K562 (cell line): Measurements from ENCODE around the gene RSF1. TPM values are rescaled to one million over a fixed set of nuclear protein-coding genes. Genes with fewer than 3 reads are reported as not detected.
"Not testable (repeated sequence)": the region's sequence is repeated elsewhere in the genome, so short reads cannot be mapped to it uniquely, and the experiment has no call there.

Experiments
- ATAC-seq: fragments of 200-7000 bp; cut with Tn5 transposase; 3 replicates; pipeline ENCODE4 v1.9.1; 2020; ENCODE audit warnings: moderate library complexity
- BruUV-seq: library from RNA; stranded (reverse); fragments of 400-500 nt; replicated peaks from 2 replicates; lab custom pipeline; 2021; lab: Mats Ljungman, UMichigan
- CTCF ChIA-PET: fragments of 300-600 bp; formaldehyde crosslinking; extraction: SDS; loops from one replicate; lab custom pipeline; 2021; ENCODE audit warnings: low intra/inter-chr PET ratio; lab: Yijun Ruan, JAX
- POLR2A ChIA-PET: fragments of 300-600, 350-650 bp; sonication (Branson Sonifier 250); formaldehyde crosslinking; extraction: SDS; loops from one replicate; lab custom pipeline; 2021; ENCODE audit warnings: antibody characterized with exemption, inconsistent platforms; lab: Yijun Ruan, JAX
- DNase-seq, 4 experiments: peaks; one replicate each; pipeline versions ENCODE4 v3.0.0 to v3.0.0-alpha.2; 2011 to 2018; ENCODE audit warnings: low spot score in 3 of 4, mixed read lengths in 3 of 4; ENCODE audit errors: extremely low read depth in 1 of 4
- FAIRE-seq: peaks from 2 replicates; lab custom pipeline; 2011; peaks lifted over from hg19 to GRCh38; lab: Jason Lieb, UNC
- H2AFZ ChIP-seq: 2 replicates; pipeline ENCODE4 v1.6.0; 2011; ENCODE audit warnings: low read depth, low read length, control low read depth, inconsistent platforms
- H3K27ac ChIP-seq: fragments of 200-600 bp; 3 replicates; pipeline ENCODE4 v1.8.0; 2011; ENCODE audit warnings: low read depth, mild to moderate bottlenecking, control low read depth, inconsistent platforms, low read length, moderate library complexity, mixed read lengths; ENCODE audit errors: extremely low read depth
- H3K27me3 ChIP-seq, 2 experiments: fragments of 300-600 bp in 1 of 2; 2 replicates in 1 of 2; 3 replicates in 1 of 2; pipeline versions ENCODE4 v1.6.0 to v1.8.0; 2011; ENCODE audit warnings: inconsistent platforms in 2 of 2, low read length in 2 of 2, mild to moderate bottlenecking in 1 of 2, mixed read lengths in 1 of 2, moderate library complexity in 1 of 2; ENCODE audit not compliant: control insufficient read depth in 2 of 2, insufficient read depth in 2 of 2
- H3K36me3 ChIP-seq: fragments of 300-600 bp; 3 replicates; pipeline ENCODE4 v1.8.0; 2011; ENCODE audit warnings: mild to moderate bottlenecking, low read length, inconsistent platforms; ENCODE audit not compliant: control insufficient read depth, insufficient read depth
- H3K4me1 ChIP-seq, 2 experiments: fragments of 200-600 bp in 1 of 2; replicated peaks in 1 of 2; 2 replicates in 1 of 2; 3 replicates in 1 of 2; pipeline versions ENCODE4 v1.5.1 to v1.8.0; 2011; ENCODE audit warnings: inconsistent platforms in 2 of 2, low read length in 2 of 2, mild to moderate bottlenecking in 1 of 2, mixed read lengths in 1 of 2, moderate library complexity in 1 of 2; ENCODE audit not compliant: control insufficient read depth in 2 of 2, insufficient read depth in 2 of 2
- H3K4me2 ChIP-seq: 2 replicates; pipeline ENCODE4 v1.6.1; 2011; ENCODE audit warnings: low read length, control low read depth, inconsistent platforms, mixed read lengths; ENCODE audit not compliant: insufficient read depth
- H3K4me3 ChIP-seq: fragments of 200-600 bp; sonication (generic), shearing (Covaris generic); 2 replicates; pipeline ENCODE4 v1.5.1; 2016; ENCODE audit warnings: control low read depth, inconsistent platforms
- H3K79me2 ChIP-seq: fragments of 200-600 bp; 3 replicates; pipeline ENCODE4 v1.8.0; 2011; ENCODE audit warnings: low read length, inconsistent platforms; ENCODE audit not compliant: control insufficient read depth, insufficient read depth
- H3K9ac ChIP-seq, 2 experiments: 2 replicates each; pipeline versions ENCODE4 v1.6.0 to v1.6.1; 2011; ENCODE audit warnings: low read depth in 2 of 2, low read length in 2 of 2, control low read depth in 1 of 2, inconsistent platforms in 1 of 2, mild to moderate bottlenecking in 1 of 2, mixed read lengths in 1 of 2; ENCODE audit not compliant: insufficient read depth in 1 of 2
- H3K9me1 ChIP-seq: one replicate; pipeline ENCODE4 v1.6.0; 2011; ENCODE audit warnings: inconsistent platforms, mild to moderate bottlenecking, low read length, moderate library complexity; ENCODE audit not compliant: control insufficient read depth, insufficient read depth
- H3K9me3 ChIP-seq: replicated peaks from 2 replicates; pipeline ENCODE4 v1.5.1; 2011; ENCODE audit warnings: low read depth, low read length, inconsistent platforms; ENCODE audit not compliant: control insufficient read depth, insufficient read depth
- H4K20me1 ChIP-seq: replicated peaks from 2 replicates; pipeline ENCODE4 v1.6.1; 2011; ENCODE audit warnings: low read length, inconsistent platforms, mixed read lengths; ENCODE audit not compliant: control insufficient read depth, insufficient read depth
- ZNF431 ChIP-seq: sonication (generic); formaldehyde crosslinking; IDR thresholded peaks from 2 replicates; pipeline ENCODE4 v1.8.0; 2022; ENCODE audit warnings: mild to moderate bottlenecking, missing genetic modification reagents
- WGBS: fragments of 100-300 bp; shearing (Covaris generic); methylation state at CpG from one replicate; pipeline ENCODE4 v1.1.6; 2016; ENCODE audit warnings: low coverage, mixed read lengths; ENCODE audit not compliant: insufficient coverage; ENCODE audit errors: missing lambda C conversion rate; 5-methylcytosine and 5-hydroxymethylcytosine counted together
- in situ Hi-C: fragments of 300-500 bp; cut with MboI; formaldehyde crosslinking; loops from 4 replicates; pipeline ENCODE4 v1.15.0; 2018; ENCODE audit warnings: inconsistent platforms, mixed read lengths
- intact Hi-C: fragments of 100-400 bp; cut with micrococcal nuclease; formaldehyde crosslinking; loops from 2 replicates; pipeline ENCODE4 v1.14.2; 2022
- polyA plus RNA-seq, 8 experiments: library from polyadenylated mRNA; depleted of rRNA in 4 of 8; stranded (reverse) in 5 of 8; unstranded in 3 of 8; fragments of >200 nt; fragmentation: Nextera tagmentation in 2 of 8; fragmentation: Illumina TruSeq in 1 of 8; extraction: Ambion mirVana in 2 of 8; extraction: Trizol in 1 of 8; gene quantifications; 2 replicates each; pipeline versions ENCODE4 v1.2.1 to v1.2.3, GENCODE V29; 2011 to 2014; ENCODE audit warnings: inconsistent platforms in 1 of 8, missing spikeins in 1 of 8
- total RNA-seq, 7 experiments: library from RNA; depleted of rRNA in 6 of 7; stranded (reverse); fragments of >200 nt in 6 of 7; fragmentation: Illumina TruSeq in 2 of 7; extraction: Trizol in 2 of 7; gene quantifications; 2 replicates each; pipeline versions ENCODE4 v1.2.1 to v1.2.3, GENCODE V29; 2011 to 2021; ENCODE audit warnings: low replicate concordance in 1 of 7
- TF ChIP-seq, protein P1 (sequence below): sonication (generic); formaldehyde crosslinking; IDR thresholded peaks from 2 replicates; pipeline ENCODE4 v1.8.1; 2023; ENCODE audit warnings: missing genetic modification reagents, mild to moderate bottlenecking, borderline replicate concordance
- TF ChIP-seq, protein P2 (sequence below), 2 experiments: fragments of 450-650 bp in 1 of 2; sonication (generic) in 1 of 2; formaldehyde crosslinking in 1 of 2; IDR thresholded peaks in 1 of 2; conservative IDR thresholded peaks in 1 of 2; 2 replicates each; pipeline versions ENCODE4 v1.6.1 to v1.8.1; 2016 to 2023; ENCODE audit warnings: mild to moderate bottlenecking in 2 of 2, moderate library complexity in 2 of 2, inconsistent platforms in 1 of 2, missing genetic modification reagents in 1 of 2

The RSF1 gene
- total and polyA plus RNA-seq, 9 of the 15 experiments (the other 6 are each of a cell fraction or from before 2014, with no cell fraction given): 9.7 to 63.6 (median 42.8) TPM

DNA sequence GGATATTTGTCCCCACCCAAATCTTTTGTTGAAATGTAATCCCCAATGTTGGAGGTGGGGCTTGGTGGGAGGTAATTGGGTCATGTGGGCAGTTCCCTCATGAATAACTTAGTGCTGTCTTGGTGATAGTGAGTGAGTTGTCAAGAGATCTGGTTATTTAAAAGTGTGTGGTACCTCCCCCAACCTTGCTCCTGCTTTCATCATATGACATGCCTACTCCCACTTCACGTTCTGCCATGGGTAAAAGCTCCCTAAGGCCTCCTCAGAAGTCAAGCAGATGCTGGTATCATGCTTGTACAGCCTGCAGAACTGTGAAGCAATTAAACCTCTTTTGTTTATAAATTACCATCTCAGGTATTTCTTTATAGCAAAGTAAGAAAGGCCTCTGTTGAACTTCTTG is 31.0 kb upstream of the RSF1 start (continued):
- TF ChIP-seq, protein P1, sequence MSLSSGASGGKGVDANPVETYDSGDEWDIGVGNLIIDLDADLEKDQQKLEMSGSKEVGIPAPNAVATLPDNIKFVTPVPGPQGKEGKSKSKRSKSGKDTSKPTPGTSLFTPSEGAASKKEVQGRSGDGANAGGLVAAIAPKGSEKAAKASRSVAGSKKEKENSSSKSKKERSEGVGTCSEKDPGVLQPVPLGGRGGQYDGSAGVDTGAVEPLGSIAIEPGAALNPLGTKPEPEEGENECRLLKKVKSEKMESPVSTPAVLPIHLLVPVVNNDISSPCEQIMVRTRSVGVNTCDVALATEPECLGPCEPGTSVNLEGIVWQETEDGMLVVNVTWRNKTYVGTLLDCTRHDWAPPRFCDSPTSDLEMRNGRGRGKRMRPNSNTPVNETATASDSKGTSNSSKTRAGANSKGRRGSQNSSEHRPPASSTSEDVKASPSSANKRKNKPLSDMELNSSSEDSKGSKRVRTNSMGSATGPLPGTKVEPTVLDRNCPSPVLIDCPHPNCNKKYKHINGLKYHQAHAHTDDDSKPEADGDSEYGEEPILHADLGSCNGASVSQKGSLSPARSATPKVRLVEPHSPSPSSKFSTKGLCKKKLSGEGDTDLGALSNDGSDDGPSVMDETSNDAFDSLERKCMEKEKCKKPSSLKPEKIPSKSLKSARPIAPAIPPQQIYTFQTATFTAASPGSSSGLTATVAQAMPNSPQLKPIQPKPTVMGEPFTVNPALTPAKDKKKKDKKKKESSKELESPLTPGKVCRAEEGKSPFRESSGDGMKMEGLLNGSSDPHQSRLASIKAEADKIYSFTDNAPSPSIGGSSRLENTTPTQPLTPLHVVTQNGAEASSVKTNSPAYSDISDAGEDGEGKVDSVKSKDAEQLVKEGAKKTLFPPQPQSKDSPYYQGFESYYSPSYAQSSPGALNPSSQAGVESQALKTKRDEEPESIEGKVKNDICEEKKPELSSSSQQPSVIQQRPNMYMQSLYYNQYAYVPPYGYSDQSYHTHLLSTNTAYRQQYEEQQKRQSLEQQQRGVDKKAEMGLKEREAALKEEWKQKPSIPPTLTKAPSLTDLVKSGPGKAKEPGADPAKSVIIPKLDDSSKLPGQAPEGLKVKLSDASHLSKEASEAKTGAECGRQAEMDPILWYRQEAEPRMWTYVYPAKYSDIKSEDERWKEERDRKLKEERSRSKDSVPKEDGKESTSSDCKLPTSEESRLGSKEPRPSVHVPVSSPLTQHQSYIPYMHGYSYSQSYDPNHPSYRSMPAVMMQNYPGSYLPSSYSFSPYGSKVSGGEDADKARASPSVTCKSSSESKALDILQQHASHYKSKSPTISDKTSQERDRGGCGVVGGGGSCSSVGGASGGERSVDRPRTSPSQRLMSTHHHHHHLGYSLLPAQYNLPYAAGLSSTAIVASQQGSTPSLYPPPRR (CRISPR knock-in tag): no peak
- TF ChIP-seq, protein P2, sequence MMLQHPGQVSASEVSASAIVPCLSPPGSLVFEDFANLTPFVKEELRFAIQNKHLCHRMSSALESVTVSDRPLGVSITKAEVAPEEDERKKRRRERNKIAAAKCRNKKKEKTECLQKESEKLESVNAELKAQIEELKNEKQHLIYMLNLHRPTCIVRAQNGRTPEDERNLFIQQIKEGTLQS (IDR thresholded peaks at IDR 0.05): peak; percentile 39; the same call in 1 of the 2 replicates
- TF ChIP-seq, protein P2 (CRISPR knock-in tag; conservative IDR thresholded peaks at IDR 0.05): no peak

GRCh38 chr11:77843700-77844099 is 23.2 kb upstream of the RSF1 start:
- H3K9ac ChIP-seq, DNase-seq, CTCF ChIA-PET, FAIRE-seq, H3K4me2 ChIP-seq, H4K20me1 ChIP-seq, H3K27me3 ChIP-seq, H2AFZ ChIP-seq, BruUV-seq, intact Hi-C loops, H3K27ac ChIP-seq, H3K4me3 ChIP-seq, POLR2A ChIA-PET, in situ Hi-C loops, H3K9me3 ChIP-seq, H3K9me1 ChIP-seq, ATAC-seq, H3K79me2 ChIP-seq, H3K4me1 ChIP-seq, H3K36me3 ChIP-seq: not testable (repeated sequence)
- WGBS: 24% methylated on average over 5 of the region's 5 CpGs
- peak; percentile 96 for TF ChIP-seq ZNF431 (CRISPR knock-in tag)
